ENCODE data around the gene LDLRAP1. TPM values are rescaled to one million over a fixed set of nuclear protein-coding genes. Genes with fewer than 3 reads are reported as not detected.

Gene LDLRAP1
- total RNA-seq, 3 donors from 2014 or later = 7.6 to 11.4 (median 9.2) TPM

DNA sequence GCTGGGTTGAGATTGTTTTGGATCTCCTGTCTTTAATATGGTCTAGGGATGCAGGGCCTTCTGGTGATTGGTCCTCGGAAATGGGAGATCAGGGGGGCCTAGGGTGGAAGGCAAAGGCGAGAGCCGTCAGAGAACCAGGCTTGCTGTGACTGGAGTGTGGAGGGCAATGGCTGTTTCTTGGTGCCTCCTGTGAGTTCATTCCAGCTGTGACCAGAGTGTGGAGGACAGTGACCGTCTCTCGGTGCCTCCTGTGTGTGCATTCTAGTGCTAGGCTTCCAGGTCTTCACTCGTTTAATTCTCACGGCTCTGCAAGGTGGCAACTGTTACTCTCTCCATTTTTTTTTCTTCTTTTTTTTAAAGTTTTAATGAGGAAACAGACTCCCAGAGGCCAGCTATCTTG is 14.1 kb downstream of the LDLRAP1 start:
- Mint-ChIP-seq H3K4me1 (ENCODE audit: low read depth) (peaks cover 94% of the 10 kb centered on the region), H3K9me3 (no peaks in the 10 kb centered on the region), H3K4me3 (no peak overlapping the region), H3K27me3 (ENCODE audit: low read depth) (no peaks in the 10 kb centered on the region), H3K36me3 (ENCODE audit: insufficient read depth) (peaks cover 2% of the 10 kb centered on the region)
- ATAC-seq (no peak), DNase-seq (no peak)

DNA sequence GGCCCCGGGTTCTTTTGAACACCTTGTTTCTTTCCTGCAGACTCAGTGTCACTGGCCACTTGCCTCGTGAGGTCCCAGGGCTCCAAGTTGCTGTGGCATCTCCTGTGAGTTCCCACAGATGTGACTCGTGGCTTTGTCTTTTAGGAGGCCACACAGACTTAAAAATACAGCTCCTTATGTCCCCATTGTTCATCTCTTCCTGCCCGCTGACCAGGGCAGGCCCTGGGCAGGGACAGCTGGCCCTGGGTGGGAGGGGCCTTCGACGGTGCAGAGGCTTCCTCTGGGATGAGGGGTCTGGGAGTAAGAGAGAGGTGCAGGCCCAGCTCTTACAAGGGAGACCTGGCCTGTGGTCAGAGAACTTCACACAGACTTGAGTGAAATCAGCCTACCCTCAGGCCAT is 15.6 kb downstream of the LDLRAP1 start:
- Mint-ChIP-seq H3K4me3 (no peak overlapping the region), H3K36me3 (ENCODE audit: insufficient read depth) (no peaks in the 10 kb centered on the region)
- no peak for ATAC-seq

DNA sequence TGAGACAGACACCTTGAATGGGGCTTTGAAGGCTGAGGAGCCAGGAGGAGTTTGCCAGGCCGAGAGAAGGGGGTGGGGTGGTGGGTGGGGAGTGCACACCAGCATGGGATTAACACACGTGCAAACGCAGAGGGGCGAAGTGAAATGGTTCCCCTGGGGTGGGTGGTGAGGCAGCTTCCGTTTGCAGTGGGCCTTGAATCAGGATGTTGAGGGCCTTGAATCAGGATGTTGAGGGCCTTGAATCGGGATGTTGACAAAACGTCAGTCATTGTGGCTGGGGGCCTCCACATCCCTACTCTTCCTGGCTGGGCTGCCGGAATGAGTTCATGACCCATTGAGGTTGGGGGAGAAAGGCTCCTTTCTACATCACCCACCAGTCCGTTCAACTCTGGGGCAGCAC is 16.6 kb downstream of the LDLRAP1 start:
- no peaks in the 10 kb centered on the region for H3K27me3 Mint-ChIP-seq (ENCODE audit: low read depth)
- peaks cover 95% of the 10 kb centered on the region for H3K4me1 Mint-ChIP-seq (ENCODE audit: low read depth)
- H3K36me3 Mint-ChIP-seq (ENCODE audit: insufficient read depth) = no peaks in the 10 kb centered on the region
- H3K9me3 Mint-ChIP-seq = no peaks in the 10 kb centered on the region
- ATAC-seq (no peak), DNase-seq (no peak)
- H3K4me3 Mint-ChIP-seq = no peak overlapping the region

More for the DNA sequence above, 15.6 kb downstream of the LDLRAP1 start:
- Mint-ChIP-seq H3K4me1 (ENCODE audit: low read depth) (peaks cover 93% of the 10 kb centered on the region), H3K9me3 (no peaks in the 10 kb centered on the region), H3K27me3 (ENCODE audit: low read depth) (no peaks in the 10 kb centered on the region)
- no peak for DNase-seq

DNA sequence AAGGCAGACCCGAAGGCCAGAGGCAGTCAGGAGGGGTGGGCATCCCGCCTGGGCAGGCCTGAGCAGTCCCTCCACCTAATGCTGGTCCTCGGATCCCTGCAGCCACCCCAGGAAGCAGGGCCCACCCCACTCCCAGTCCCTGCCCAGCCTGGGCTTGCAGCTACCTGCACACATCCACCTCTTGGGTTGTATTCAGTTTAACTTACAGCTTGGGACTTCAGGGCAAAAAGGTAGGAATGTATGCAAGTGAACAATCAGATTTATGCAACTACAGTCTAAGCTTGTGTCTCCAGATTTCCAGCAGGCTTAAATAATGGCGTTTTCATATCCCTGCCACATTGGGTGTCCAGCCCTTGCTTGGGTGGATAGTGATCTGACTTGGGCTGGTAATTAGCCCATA is 17.4 kb downstream of the LDLRAP1 start:
- H3K4me3 Mint-ChIP-seq = no peak overlapping the region
- ATAC-seq = no peak

DNA sequence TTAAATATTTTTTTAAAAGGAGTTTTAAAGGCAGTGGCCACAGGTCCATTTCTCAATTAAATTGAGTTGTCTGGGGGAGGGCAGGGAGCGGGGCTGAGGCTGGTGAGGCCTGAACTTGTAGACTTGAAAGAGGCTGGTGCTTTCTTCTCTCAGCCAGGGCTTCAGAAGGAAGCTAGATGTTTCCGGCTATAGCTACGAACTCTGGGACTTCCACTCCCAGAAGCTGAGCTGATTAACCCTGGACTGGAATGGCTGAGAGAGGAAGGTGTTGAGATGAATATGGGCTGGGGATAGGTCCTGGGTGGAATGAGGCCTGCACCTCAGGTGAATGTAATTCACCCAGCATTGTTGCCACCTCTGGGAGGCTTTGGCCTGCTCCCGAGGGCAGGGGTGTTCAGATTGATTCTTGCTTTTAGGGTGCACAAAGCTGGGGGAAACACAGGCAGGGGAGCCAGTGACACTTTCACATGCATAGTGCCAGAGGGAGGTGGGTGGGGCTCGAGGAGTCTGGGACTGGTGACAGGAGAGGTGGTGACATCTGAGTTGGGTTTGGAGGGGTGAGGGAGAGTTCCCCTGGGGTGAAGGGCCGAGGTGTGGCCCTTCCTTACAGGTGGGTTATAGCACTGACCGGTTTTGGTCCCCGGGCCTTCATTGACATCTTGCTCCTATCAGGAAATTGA is 18.2 kb downstream of the LDLRAP1 start:
- DNase-seq (no peak), ATAC-seq (no peak)
- Mint-ChIP-seq H3K27me3 (ENCODE audit: low read depth) (no peaks in the 10 kb centered on the region), H3K9me3 (no peaks in the 10 kb centered on the region), H3K4me1 (ENCODE audit: low read depth) (peaks cover 94% of the 10 kb centered on the region), H3K4me3 (peak overlapping the region; percentile 82), H3K36me3 (ENCODE audit: insufficient read depth) (no peaks in the 10 kb centered on the region)

More for the DNA sequence above, 17.4 kb downstream of the LDLRAP1 start:
- H3K36me3 Mint-ChIP-seq (ENCODE audit: insufficient read depth) = no peaks in the 10 kb centered on the region
- no peaks in the 10 kb centered on the region for H3K9me3 Mint-ChIP-seq
- H3K4me1 Mint-ChIP-seq (ENCODE audit: low read depth) = peaks cover 94% of the 10 kb centered on the region
- H3K27me3 Mint-ChIP-seq (ENCODE audit: low read depth) = no peaks in the 10 kb centered on the region
- DNase-seq = no peak

DNA sequence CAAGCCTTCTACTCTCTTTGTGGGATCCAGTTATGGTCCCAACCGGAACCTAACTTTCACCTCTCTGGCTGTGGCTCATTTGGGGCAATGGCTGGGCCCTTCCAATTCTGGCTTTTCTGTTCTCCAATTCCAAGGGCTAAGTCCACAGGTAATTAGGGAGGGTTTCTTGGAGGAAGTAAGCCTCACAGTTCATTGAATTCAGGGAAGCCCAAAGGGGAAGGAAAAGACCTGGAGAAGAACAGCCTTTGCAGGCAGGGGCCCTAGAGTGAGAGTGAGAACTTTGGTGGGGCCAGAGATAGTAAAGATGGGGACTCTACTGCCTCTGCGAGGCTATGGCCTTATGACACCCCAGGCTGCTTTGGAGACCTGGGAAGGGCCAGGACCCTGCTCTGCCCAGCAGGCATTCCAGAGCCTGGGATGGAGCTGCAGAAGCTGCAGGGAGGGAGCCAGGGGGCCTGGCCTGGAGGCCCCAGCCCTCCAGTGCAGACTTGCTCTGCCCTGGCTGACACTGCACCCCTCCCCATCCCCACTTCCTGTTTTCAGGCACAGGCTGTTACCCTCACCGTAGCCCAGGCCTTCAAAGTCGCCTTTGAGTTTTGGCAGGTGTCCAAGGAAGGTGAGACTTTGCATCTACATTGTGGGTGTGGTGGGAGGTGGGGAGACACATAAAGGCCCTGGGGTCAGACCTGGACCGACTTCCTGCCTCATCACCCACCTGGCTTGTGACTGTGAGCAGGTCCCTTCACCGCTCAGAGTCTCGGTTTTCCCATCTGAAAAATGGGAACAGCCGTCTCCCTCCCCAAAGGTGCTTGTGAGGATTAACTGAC is 18.9 kb downstream of the LDLRAP1 start:
- no peaks in the 10 kb centered on the region for H3K27me3 Mint-ChIP-seq (ENCODE audit: low read depth)
- H3K4me3 Mint-ChIP-seq = peak overlapping the region; percentile 82
- no peaks in the 10 kb centered on the region for H3K36me3 Mint-ChIP-seq (ENCODE audit: insufficient read depth)
- H3K4me1 Mint-ChIP-seq (ENCODE audit: low read depth) = peaks cover 94% of the 10 kb centered on the region
- peak; percentile 46 to 49 for ATAC-seq
- peak; percentile 61 for DNase-seq
- H3K9me3 Mint-ChIP-seq = no peaks in the 10 kb centered on the region

DNA sequence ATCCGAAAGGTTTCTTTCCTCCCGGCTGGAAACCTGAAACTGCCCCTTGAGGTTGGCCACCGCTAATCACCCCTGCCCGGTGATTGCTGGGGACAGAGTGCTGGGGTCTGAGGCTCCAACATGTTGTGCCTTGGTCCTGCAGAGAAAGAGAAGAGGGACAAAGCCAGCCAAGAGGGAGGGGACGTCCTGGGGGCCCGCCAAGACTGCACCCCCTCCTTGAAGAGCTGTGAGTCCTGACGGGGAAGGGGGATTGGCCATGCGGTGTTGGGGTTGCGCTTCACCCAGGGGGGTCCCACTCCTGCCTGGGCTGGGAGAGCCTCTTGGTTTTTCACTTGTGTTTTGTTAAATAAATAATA is 19.5 kb downstream of the LDLRAP1 start:
- ATAC-seq = peak in 1 of 2 donors; percentile 2
- Mint-ChIP-seq H3K4me1 (ENCODE audit: low read depth) (peaks cover 92% of the 10 kb centered on the region), H3K9me3 (no peaks in the 10 kb centered on the region), H3K4me3 (peak overlapping the region; percentile 82), H3K36me3 (ENCODE audit: insufficient read depth) (peaks cover 3% of the 10 kb centered on the region), H3K27me3 (ENCODE audit: low read depth) (no peaks in the 10 kb centered on the region)
- DNase-seq = no peak

DNA sequence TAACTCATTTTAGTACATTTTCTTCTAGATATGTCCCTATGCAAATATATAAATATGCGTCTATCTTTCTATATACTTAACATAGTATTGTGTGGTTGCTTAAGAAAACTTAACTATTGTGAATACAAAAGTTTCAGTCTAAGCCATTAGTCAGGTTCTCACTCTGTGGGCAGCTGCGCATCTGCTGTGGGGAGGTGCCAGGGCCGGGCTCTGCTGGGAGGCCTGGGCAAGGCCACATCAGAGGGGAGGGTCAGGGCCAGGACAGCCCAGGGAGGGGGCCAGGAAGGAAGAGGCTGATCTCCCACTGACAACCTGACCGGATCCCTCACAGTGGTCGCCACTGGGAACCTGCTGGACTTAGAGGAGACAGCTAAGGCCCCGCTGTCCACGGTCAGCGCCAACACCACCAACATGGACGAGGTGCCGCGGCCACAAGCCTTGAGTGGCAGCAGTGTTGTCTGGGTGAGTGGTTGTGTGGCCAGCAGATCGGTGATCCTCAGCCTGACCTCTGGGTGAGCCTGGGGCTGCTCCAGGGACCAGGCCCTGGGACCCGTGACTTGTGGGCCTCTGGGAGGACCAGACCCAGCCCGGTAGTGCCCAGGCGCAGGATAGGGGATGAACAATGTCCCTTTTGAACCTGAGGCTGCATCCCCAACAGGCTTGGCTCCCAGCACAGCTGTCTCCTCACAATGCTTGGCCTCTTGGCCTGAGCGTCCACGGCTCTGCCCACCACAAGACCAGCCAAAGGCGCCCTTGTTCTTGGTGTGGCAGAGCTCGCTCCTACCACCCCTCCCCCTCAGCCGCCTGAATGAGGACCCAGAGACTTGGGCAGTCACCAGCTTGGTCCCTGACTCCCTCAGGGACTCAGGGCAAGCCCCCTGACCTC is 20.2 kb downstream of the LDLRAP1 start:
- DNase-seq = no peak
- Mint-ChIP-seq H3K4me3 (peak overlapping the region; percentile 82), H3K36me3 (ENCODE audit: insufficient read depth) (peaks cover 4% of the 10 kb centered on the region), H3K4me1 (ENCODE audit: low read depth) (peaks cover 92% of the 10 kb centered on the region), H3K9me3 (no peaks in the 10 kb centered on the region), H3K27me3 (ENCODE audit: low read depth) (no peaks in the 10 kb centered on the region)
- ATAC-seq = peak; percentile 58 to 65

DNA sequence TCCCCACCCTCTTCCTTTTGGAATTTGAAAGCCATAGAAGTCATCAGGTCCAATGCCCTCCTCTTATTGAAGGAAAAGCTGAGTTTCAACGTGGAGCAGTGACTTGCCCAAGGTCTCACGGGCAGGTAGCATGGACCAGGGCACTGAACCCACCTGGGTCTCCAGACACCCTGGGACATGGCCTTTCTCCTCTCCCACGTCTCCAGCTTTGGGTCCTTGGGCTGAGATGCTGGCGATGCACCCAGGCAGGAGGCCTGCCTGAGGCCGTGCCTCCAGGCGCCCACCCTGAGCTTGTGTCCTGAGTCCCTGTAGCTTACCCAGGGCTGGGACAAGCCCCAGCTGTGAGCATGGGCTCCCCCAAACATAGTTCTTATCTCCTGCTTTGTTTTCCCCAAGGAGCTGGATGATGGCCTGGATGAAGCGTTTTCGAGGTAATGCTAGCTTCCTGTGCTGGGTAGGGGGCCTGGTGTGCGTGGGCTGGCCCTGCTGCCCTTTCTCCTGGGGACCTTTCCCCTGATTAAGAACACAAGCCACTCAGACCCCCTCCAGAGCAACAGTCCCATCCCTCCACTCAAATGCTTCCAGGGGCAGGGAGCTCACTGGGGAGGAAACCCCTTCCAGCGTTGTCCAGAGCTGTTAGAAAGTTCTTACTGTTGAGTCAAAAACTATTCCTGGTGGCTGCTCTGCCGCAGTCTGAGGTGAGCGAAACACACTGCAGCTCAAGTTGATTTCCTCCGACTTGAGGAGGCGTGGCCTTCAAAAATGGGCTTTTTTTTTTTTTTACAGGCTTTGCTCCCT is 21.6 kb downstream of the LDLRAP1 start:
- DNase-seq (no peak), ATAC-seq (peak; percentile 46 to 60)
- peaks cover 87% of the 10 kb centered on the region for H3K4me1 Mint-ChIP-seq (ENCODE audit: low read depth)
- peaks cover 4% of the 10 kb centered on the region for H3K36me3 Mint-ChIP-seq (ENCODE audit: insufficient read depth)
- H3K4me3 Mint-ChIP-seq = peak overlapping the region; percentile 82
- no peaks in the 10 kb centered on the region for H3K27me3 Mint-ChIP-seq (ENCODE audit: low read depth)
- H3K9me3 Mint-ChIP-seq = no peaks in the 10 kb centered on the region

DNA sequence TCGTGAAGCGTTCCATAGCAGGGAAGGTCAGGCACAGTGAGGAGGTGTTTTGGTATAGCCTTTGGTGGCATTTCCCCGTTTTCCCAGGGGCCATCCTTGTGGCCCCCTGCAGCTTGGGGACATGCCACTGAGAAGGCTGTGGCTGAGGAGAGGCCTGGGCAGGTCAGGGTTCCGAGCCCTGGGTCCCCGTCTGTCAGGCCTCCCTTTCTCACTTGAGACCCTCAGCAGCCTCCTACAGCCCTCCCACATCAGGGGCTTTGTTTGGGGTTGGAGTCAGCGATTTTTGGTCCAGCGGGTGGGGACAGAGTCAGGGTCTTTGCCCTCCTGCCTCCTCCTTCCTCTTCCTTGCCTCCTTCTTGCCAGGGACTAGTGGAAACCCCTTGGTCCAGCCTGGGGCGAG is 22.2 kb downstream of the LDLRAP1 start:
- ATAC-seq = no peak

DNA sequence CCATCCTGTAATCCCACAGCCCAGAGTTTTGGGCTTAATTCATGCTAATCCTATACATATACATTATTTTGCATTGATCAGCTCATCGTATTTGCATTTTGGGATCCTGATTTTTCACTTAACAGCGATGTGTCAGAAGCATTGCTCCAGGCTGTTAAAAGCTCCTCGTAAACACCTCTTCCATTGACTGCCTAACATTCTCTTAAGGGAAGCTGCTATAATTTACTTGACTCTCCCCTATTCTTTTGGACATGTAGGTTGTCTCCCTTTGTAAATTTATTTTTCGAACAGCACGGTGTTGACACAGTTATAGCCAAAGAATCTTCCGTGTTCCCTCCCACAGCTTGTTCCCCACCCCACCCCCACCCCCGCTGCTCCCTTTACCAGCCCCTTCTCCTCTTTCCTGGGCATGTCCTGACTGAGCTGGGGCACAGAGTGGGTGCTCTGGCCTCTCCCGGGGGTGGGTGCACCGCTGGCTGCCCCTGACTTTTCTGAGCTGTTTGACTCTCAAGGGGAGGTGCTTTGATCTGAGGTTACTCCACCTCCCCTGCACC is 22.8 kb downstream of the LDLRAP1 start:
- ATAC-seq = no peak
- peaks cover 76% of the 10 kb centered on the region for H3K4me1 Mint-ChIP-seq (ENCODE audit: low read depth)

More for the DNA sequence above, 22.2 kb downstream of the LDLRAP1 start:
- no peak for DNase-seq
- no peaks in the 10 kb centered on the region for H3K27me3 Mint-ChIP-seq (ENCODE audit: low read depth)
- H3K9me3 Mint-ChIP-seq = no peaks in the 10 kb centered on the region
- H3K36me3 Mint-ChIP-seq (ENCODE audit: insufficient read depth) = peaks cover 4% of the 10 kb centered on the region
- H3K4me3 Mint-ChIP-seq = peak overlapping the region; percentile 82
- peaks cover 81% of the 10 kb centered on the region for H3K4me1 Mint-ChIP-seq (ENCODE audit: low read depth)

DNA sequence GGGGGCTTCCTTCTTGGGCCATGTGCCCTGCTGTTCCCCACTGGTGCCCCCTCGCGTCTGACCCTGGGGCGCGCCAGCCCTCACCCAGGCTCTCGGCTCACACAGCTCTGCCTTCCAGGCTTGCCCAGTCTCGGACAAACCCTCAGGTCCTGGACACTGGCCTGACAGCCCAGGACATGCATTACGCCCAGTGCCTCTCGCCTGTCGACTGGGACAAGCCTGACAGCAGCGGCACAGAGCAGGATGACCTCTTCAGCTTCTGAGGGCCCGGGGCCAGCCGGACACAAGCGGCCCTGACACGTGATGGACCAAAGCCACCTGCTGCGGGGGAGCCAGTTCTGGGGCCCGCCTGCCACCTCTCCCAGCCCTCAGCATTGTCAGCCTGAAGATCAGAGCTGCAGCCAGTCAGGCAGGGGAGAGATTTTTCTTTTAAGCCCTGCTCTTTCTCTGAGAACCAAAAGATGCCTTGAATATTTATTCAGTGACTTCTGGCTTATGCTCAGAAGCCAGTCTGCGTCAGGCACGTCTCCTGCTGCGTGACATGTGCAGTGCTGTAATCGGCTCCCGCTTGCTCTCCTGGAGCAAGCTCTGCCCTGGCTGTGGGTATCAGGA is 23.4 kb downstream of the LDLRAP1 start:
- Mint-ChIP-seq H3K9me3 (no peaks in the 10 kb centered on the region), H3K36me3 (ENCODE audit: insufficient read depth) (peaks cover 4% of the 10 kb centered on the region), H3K27me3 (ENCODE audit: low read depth) (no peaks in the 10 kb centered on the region), H3K4me1 (ENCODE audit: low read depth) (peaks cover 74% of the 10 kb centered on the region), H3K4me3 (no peak overlapping the region)
- DNase-seq (peak; percentile 54), ATAC-seq (peak in 1 of 2 donors; percentile 27)

More for the DNA sequence above, 22.8 kb downstream of the LDLRAP1 start:
- Mint-ChIP-seq H3K27me3 (ENCODE audit: low read depth) (no peaks in the 10 kb centered on the region), H3K9me3 (no peaks in the 10 kb centered on the region), H3K4me3 (peak overlapping the region; percentile 12), H3K36me3 (ENCODE audit: insufficient read depth) (peaks cover 4% of the 10 kb centered on the region)
- DNase-seq = no peak

DNA sequence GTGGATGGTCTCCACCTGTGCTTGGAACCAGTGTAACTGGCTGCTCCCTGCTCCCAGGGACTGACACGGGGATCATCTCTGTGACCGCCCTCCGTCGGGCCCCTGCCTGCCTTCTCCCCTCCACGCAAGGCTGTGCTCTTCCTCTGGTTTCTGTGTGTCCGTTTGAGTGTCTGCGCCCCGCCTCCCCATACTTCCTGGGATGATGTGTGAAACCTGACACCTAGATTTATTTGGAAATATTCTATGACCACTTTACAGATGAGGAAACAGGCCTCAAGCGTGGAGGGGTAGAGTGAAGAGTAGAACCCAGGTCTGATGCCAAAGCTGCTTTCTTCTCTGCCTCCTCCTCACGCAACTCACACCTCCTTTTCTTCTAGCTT is 24.3 kb downstream of the LDLRAP1 start:
- peaks cover 74% of the 10 kb centered on the region for H3K4me1 Mint-ChIP-seq (ENCODE audit: low read depth)
- ATAC-seq = no peak

More for the DNA sequence above, 24.3 kb downstream of the LDLRAP1 start:
- H3K4me3 Mint-ChIP-seq = no peak overlapping the region
- H3K36me3 Mint-ChIP-seq (ENCODE audit: insufficient read depth) = peaks cover 4% of the 10 kb centered on the region
- no peaks in the 10 kb centered on the region for H3K27me3 Mint-ChIP-seq (ENCODE audit: low read depth)
- no peaks in the 10 kb centered on the region for H3K9me3 Mint-ChIP-seq
- no peak for DNase-seq

Measured in activated T-cell treated with anti-CD3 and anti-CD28 coated beads, Interleukin-2, amount 50 U/mL, for 4 hours (primary cell).